Smooth muscle cell (in vitro differentiated cells): ENCODE data around the gene PTPN1. TPM values are rescaled to one million over a fixed set of nuclear protein-coding genes. Genes with fewer than 3 reads are reported as not detected.

Experiments
- DNase-seq: peaks from one replicate; lab custom pipeline; 2025; ENCODE audit not compliant: unreplicated experiment; lab: John Stamatoyannopoulos, UW
- H2AFZ ChIP-seq: fragments of 200-600 bp; sonication (generic); 2 replicates; pipeline ENCODE4 v1.6.0; 2016; ENCODE audit warnings: antibody characterized with exemption, low read depth, mild to moderate bottlenecking
- H3F3A ChIP-seq: fragments of 200-600 bp; sonication (generic); 2 replicates; pipeline ENCODE4 v1.6.0; 2017; ENCODE audit warnings: antibody characterized with exemption, low read depth
- H3K27ac ChIP-seq: fragments of 200-600 bp; sonication (generic); 2 replicates; pipeline ENCODE4 v1.5.1; 2016; ENCODE audit warnings: low read depth, mild to moderate bottlenecking
- H3K27me3 ChIP-seq: fragments of 200-600 bp; sonication (generic); 2 replicates; pipeline ENCODE4 v1.6.1; 2016; ENCODE audit warnings: low read depth, mild to moderate bottlenecking
- H3K36me3 ChIP-seq: fragments of 200-600 bp; sonication (generic); 2 replicates; pipeline ENCODE4 v1.5.1; 2016; ENCODE audit warnings: low read depth
- H3K4me1 ChIP-seq: fragments of 200-600 bp; sonication (generic); 2 replicates; pipeline ENCODE4 v1.5.1; 2016; ENCODE audit warnings: low read depth
- H3K4me2 ChIP-seq: fragments of 200-600 bp; sonication (generic); 2 replicates; pipeline ENCODE4 v1.6.0; 2016; ENCODE audit warnings: mild to moderate bottlenecking
- H3K4me3 ChIP-seq: fragments of 200-600 bp; sonication (generic); 2 replicates; pipeline ENCODE4 v1.5.1; 2016; ENCODE audit warnings: mild to moderate bottlenecking
- H3K79me2 ChIP-seq: fragments of 200-600 bp; sonication (generic); 2 replicates; pipeline ENCODE4 v1.6.0; 2016; ENCODE audit warnings: low read depth, mild to moderate bottlenecking
- H3K9ac ChIP-seq: fragments of 200-600 bp; sonication (generic); 2 replicates; pipeline ENCODE4 v1.6.0; 2016; ENCODE audit warnings: low read depth
- H3K9me3 ChIP-seq: fragments of 200-600 bp; sonication (generic); replicated peaks from 2 replicates; pipeline ENCODE4 v1.5.1; 2016; ENCODE audit warnings: low read depth
- H4K20me1 ChIP-seq: fragments of 200-600 bp; sonication (generic); 2 replicates; pipeline ENCODE4 v1.6.0; 2016; ENCODE audit warnings: low read depth
- CTCF ChIP-seq: fragments of 200-600 bp; sonication (generic); IDR thresholded peaks from 2 replicates; pipeline ENCODE4 v1.5.1; 2017; ENCODE audit warnings: borderline replicate concordance, mild to moderate bottlenecking, antibody characterized with exemption; ENCODE audit not compliant: insufficient read depth, poor library complexity, severe bottlenecking
- WGBS: methylation state at CpG from one replicate; pipeline ENCODE4 v1.1.7; 2016; ENCODE audit warnings: low lambda C conversion rate; 5-methylcytosine and 5-hydroxymethylcytosine counted together
- polyA plus RNA-seq: library from polyadenylated mRNA; unstranded; fragments of >200 nt; fragmentation: Nextera tagmentation; extraction: Ambion mirVana; gene quantifications from 2 replicates; pipeline ENCODE4 v1.2.1, GENCODE V29; 2016
- total RNA-seq: library from RNA; depleted of rRNA; stranded (reverse); fragments of >200 nt; gene quantifications from 2 replicates; pipeline ENCODE4 v1.2.3, GENCODE V29; 2014

PTPN1 gene
- total and polyA plus RNA-seq, 2 experiments from 2014 or later: 16.1 to 28.9 TPM

GRCh38 chr20:50488236-50488806 is 21.9 kb upstream of the PTPN1 start:
- H3K4me1 ChIP-seq: no peaks in the 10 kb centered on the region
- no peak for TF ChIP-seq CTCF
- no peak overlapping the region for H3K4me2 ChIP-seq

DNA sequence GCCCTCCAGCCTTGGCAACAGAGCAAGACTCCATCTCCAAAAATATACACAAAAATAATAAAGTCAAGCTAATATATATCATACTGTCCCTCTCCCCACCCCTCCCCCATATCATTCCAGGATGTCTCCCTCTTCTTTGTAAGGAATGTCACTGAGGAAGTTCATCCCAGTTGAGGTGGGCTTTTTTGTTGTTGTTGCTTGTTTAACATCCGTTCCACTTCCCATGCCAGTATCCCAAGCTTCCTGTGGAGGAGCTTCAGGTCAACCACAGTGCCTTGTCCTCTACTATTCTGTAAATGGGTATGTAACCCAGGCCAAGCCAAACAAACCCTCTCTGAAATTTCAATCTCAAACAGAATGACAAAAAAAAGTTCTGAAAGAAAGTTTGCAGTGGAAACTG is 19.0 kb upstream of the PTPN1 start:
- DNase-seq: no peak
- no peak overlapping the region for H2AFZ ChIP-seq
- 88% methylated on average over 1 of the region's 1 CpG for WGBS
- no peaks in the 10 kb centered on the region for H3K4me1 ChIP-seq
- no peaks in the 10 kb centered on the region for H4K20me1 ChIP-seq
- no peak for TF ChIP-seq CTCF
- H3K27me3 ChIP-seq: no peaks in the 10 kb centered on the region
- H3K4me3 ChIP-seq: no peak overlapping the region
- no peak overlapping the region for H3K27ac ChIP-seq
- no peak overlapping the region for H3K4me2 ChIP-seq
- no peaks in the 10 kb centered on the region for H3F3A ChIP-seq
- H3K9ac ChIP-seq: no peak overlapping the region
- no peaks in the 10 kb centered on the region for H3K79me2 ChIP-seq
- no peaks in the 10 kb centered on the region for H3K9me3 ChIP-seq
- H3K36me3 ChIP-seq: no peaks in the 10 kb centered on the region

More at GRCh38 chr20:50488236-50488806, 21.9 kb upstream of the PTPN1 start:
- H3K9me3 ChIP-seq: no peaks in the 10 kb centered on the region
- DNase-seq: no peak
- no peaks in the 10 kb centered on the region for H3K36me3 ChIP-seq
- H3K27ac ChIP-seq: no peak overlapping the region
- H3F3A ChIP-seq: no peaks in the 10 kb centered on the region
- H2AFZ ChIP-seq: no peak overlapping the region
- H3K4me3 ChIP-seq: no peak overlapping the region
- no peaks in the 10 kb centered on the region for H3K27me3 ChIP-seq
- no peaks in the 10 kb centered on the region for H3K79me2 ChIP-seq
- H3K9ac ChIP-seq: no peak overlapping the region
- 91% methylated on average over 10 of the region's 10 CpGs for WGBS
- H4K20me1 ChIP-seq: no peaks in the 10 kb centered on the region

- WGBS: 86% methylated on average over 8 of the region's 8 CpGs
- H3K9ac ChIP-seq: no peak overlapping the region
- no peaks in the 10 kb centered on the region for H3K36me3 ChIP-seq
- H3K4me2 ChIP-seq: no peak overlapping the region
- no peaks in the 10 kb centered on the region for H4K20me1 ChIP-seq
- no peak overlapping the region for H3K27ac ChIP-seq
- DNase-seq: no peak
- no peak overlapping the region for H3K4me3 ChIP-seq
- H3K79me2 ChIP-seq: no peaks in the 10 kb centered on the region
- no peaks in the 10 kb centered on the region for H3F3A ChIP-seq
- no peaks in the 10 kb centered on the region for H3K27me3 ChIP-seq
- no peaks in the 10 kb centered on the region for H3K9me3 ChIP-seq
- H2AFZ ChIP-seq: no peak overlapping the region
- H3K4me1 ChIP-seq: no peaks in the 10 kb centered on the region
- no peak for TF ChIP-seq CTCF
Observed at GRCh38 chr20:50491926-50492634, 18.1 kb upstream of the PTPN1 start.

DNA sequence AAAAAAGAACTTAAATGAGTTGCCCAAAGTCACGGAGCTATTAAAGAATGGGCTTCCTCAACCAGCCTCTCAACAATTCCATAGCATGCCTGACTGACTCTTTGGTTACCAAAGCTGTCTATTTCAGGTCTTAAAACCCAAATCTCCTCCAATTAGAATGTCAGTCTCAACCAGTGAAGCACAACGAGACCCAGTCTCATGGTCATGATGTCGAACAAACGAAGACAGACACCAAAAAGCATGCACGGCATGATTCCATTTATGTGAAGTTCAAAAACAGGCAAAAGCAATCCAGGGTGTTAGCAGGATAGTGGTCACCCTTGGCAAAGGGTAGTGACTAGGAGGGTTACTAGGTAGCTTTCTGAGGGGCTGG is 16.3 kb upstream of the PTPN1 start:
- H3K4me1 ChIP-seq: no peaks in the 10 kb centered on the region
- peak overlapping the region; percentile 59 for H3K27ac ChIP-seq
- no peaks in the 10 kb centered on the region for H3K36me3 ChIP-seq

More for the DNA sequence above, 16.3 kb upstream of the PTPN1 start:
- Histone ChIP-seq H3K4me2 (no peak overlapping the region), H2AFZ (no peak overlapping the region), H4K20me1 (no peaks in the 10 kb centered on the region), H3K9me3 (no peaks in the 10 kb centered on the region), H3K4me3 (no peak overlapping the region), H3K27me3 (no peaks in the 10 kb centered on the region), H3K9ac (no peak overlapping the region), H3K79me2 (no peaks in the 10 kb centered on the region), H3F3A (no peaks in the 10 kb centered on the region)
- WGBS: 88% methylated on average over 5 of the region's 5 CpGs
- DNase-seq: no peak
- no peak for TF ChIP-seq CTCF
